Keratinocyte (primary cell): Measurements from ENCODE around the gene PCDHGC3. TPM values are rescaled to one million over a fixed set of nuclear protein-coding genes. Genes with fewer than 3 reads are reported as not detected.
"Not testable (repeated sequence)": the region's sequence is repeated elsewhere in the genome, so short reads cannot be mapped to it uniquely, and the experiment has no call there.

Source experiments
- DNase-seq: peaks from one replicate; pipeline ENCODE4 v3.0.0-alpha.2; 2011; ENCODE audit warnings: low read depth, missing footprints, low spot score
- FAIRE-seq: peaks from 2 replicates; lab custom pipeline; 2011; peaks lifted over from hg19 to GRCh38; lab: Jason Lieb, UNC
- H2AFZ ChIP-seq: 2 replicates; pipeline ENCODE4 v1.6.0; 2012; ENCODE audit warnings: low read length, control low read depth, inconsistent platforms; ENCODE audit not compliant: control insufficient read depth
- H3K27ac ChIP-seq: 2 replicates; pipeline ENCODE4 v1.5.1; 2011; ENCODE audit warnings: low read length; ENCODE audit not compliant: control insufficient read depth, insufficient read depth
- H3K27me3 ChIP-seq: 3 replicates; pipeline ENCODE4 v1.6.0; 2011; ENCODE audit warnings: low read length; ENCODE audit not compliant: control insufficient read depth, insufficient read depth; ENCODE audit errors: extremely low read depth
- H3K36me3 ChIP-seq, 2 experiments: 2 replicates in 1 of 2; 3 replicates in 1 of 2; pipeline ENCODE4 v1.5.1; 2011; ENCODE audit warnings: low read length in 2 of 2, mild to moderate bottlenecking in 1 of 2; ENCODE audit not compliant: control insufficient read depth in 2 of 2, insufficient read depth in 2 of 2; ENCODE audit errors: extremely low read depth in 1 of 2
- H3K4me1 ChIP-seq: 3 replicates; pipeline ENCODE4 v1.5.1; 2011; ENCODE audit warnings: low read length; ENCODE audit not compliant: control insufficient read depth, insufficient read depth; ENCODE audit errors: extremely low read depth
- H3K4me2 ChIP-seq: 3 replicates; pipeline ENCODE4 v1.6.0; 2011; ENCODE audit warnings: low read depth, low read length; ENCODE audit not compliant: control insufficient read depth, insufficient read depth; ENCODE audit errors: extremely low read depth
- H3K4me3 ChIP-seq, 3 experiments: fragments of 200-600 bp in 1 of 3; sonication (generic) in 1 of 3; 2 replicates in 2 of 3; 3 replicates in 1 of 3; pipeline ENCODE4 v1.5.1; 2011 to 2016; ENCODE audit warnings: low read length in 3 of 3, mild to moderate bottlenecking in 3 of 3, control low read depth in 2 of 3, inconsistent platforms in 1 of 3, low read depth in 1 of 3, mixed read lengths in 1 of 3, mixed run types in 1 of 3, moderate library complexity in 1 of 3; ENCODE audit not compliant: control insufficient read depth in 2 of 3, insufficient read depth in 2 of 3; ENCODE audit errors: extremely low read depth in 1 of 3
- H3K79me2 ChIP-seq: 2 replicates; pipeline ENCODE4 v1.6.0; 2012; ENCODE audit warnings: low read length; ENCODE audit not compliant: control insufficient read depth, insufficient read depth
- H3K9ac ChIP-seq: 3 replicates; pipeline ENCODE4 v1.6.0; 2011; ENCODE audit warnings: low read length; ENCODE audit not compliant: control insufficient read depth, insufficient read depth; ENCODE audit errors: extremely low read depth
- H3K9me1 ChIP-seq: 3 replicates; pipeline ENCODE4 v1.6.0; 2011; ENCODE audit warnings: low read length; ENCODE audit not compliant: control insufficient read depth, insufficient read depth; ENCODE audit errors: extremely low read depth
- H3K9me3 ChIP-seq: 2 replicates; pipeline ENCODE4 v1.5.1; 2012; ENCODE audit warnings: low read depth, low read length; ENCODE audit not compliant: control insufficient read depth
- H4K20me1 ChIP-seq: 3 replicates; pipeline ENCODE4 v1.6.0; 2011; ENCODE audit warnings: low read length; ENCODE audit not compliant: control insufficient read depth, insufficient read depth; ENCODE audit errors: extremely low read depth
- EZH2 ChIP-seq: IDR thresholded peaks from one replicate; pipeline ENCODE4 v1.6.1; 2012; ENCODE audit warnings: inconsistent platforms, mild to moderate bottlenecking, low read length, moderate library complexity
- dilution Hi-C: fragments of 300-500 bp; cut with MboI; formaldehyde crosslinking; loops from one replicate; pipeline ENCODE4 v1.7.0; 2020; ENCODE audit warnings: low sequenced_read_pairs; ENCODE audit not compliant: extremely low pct_ligation_motif_present
- polyA plus RNA-seq, 5 experiments: library from polyadenylated mRNA; depleted of rRNA in 3 of 5; stranded (reverse) in 3 of 5; stranded (forward) in 1 of 5; unstranded in 1 of 5; fragments of >200 nt; gene quantifications; 1 replicate in 1 of 5; 2 replicates in 3 of 5; 3 replicates in 1 of 5; pipeline versions ENCODE4 v1.2.1 to v1.2.3, GENCODE V29; 2011 to 2012; ENCODE audit warnings: missing spikeins in 2 of 5, low read depth in 1 of 5, low replicate concordance in 1 of 5
- TF ChIP-seq, protein P1 (sequence below), 3 experiments: IDR thresholded peaks in 1 of 3; conservative IDR thresholded peaks in 1 of 3; optimal IDR thresholded peaks in 1 of 3; 2 replicates in 2 of 3; 3 replicates in 1 of 3; pipeline versions ENCODE3 to v1.5.1; 2011; ENCODE audit warnings: low read length in 3 of 3, mild to moderate bottlenecking in 3 of 3, moderate library complexity in 2 of 3, control low read depth in 1 of 3, inconsistent platforms in 1 of 3; ENCODE audit not compliant: insufficient read depth in 2 of 3; ENCODE audit errors: extremely low read depth in 1 of 3

The PCDHGC3 gene
- polyA plus RNA-seq, 1 donor (not counting 4 experiments of a cell fraction or from before 2014, with no cell fraction given): 15.2 TPM

- H3K9me3 ChIP-seq: peaks cover 18% of the 10 kb centered on the region
Observed at GRCh38 chr5:141432726-141433125, 43.0 kb upstream of the PCDHGC3 start.

GRCh38 chr5:141434006-141434405, 41.8 kb upstream of the PCDHGC3 start:
- Histone ChIP-seq H2AFZ (no peak overlapping the region), H3K27ac (no peak overlapping the region), H3K9me3 (peaks cover 14% of the 10 kb centered on the region), H3K4me2 (no peak overlapping the region), H3K36me3 (no peaks in the 10 kb centered on the region), H3K4me1 (no peaks in the 10 kb centered on the region), H3K4me3 (no peak overlapping the region), H3K9me1 (no peaks in the 10 kb centered on the region), H3K9ac (no peak overlapping the region), H4K20me1 (no peaks in the 10 kb centered on the region), H3K79me2 (no peaks in the 10 kb centered on the region), H3K27me3 (peaks cover 11% of the 10 kb centered on the region)
- DNase-seq: no peak
- dilution Hi-C loops: no loop called here
- TF ChIP-seq, protein P1, sequence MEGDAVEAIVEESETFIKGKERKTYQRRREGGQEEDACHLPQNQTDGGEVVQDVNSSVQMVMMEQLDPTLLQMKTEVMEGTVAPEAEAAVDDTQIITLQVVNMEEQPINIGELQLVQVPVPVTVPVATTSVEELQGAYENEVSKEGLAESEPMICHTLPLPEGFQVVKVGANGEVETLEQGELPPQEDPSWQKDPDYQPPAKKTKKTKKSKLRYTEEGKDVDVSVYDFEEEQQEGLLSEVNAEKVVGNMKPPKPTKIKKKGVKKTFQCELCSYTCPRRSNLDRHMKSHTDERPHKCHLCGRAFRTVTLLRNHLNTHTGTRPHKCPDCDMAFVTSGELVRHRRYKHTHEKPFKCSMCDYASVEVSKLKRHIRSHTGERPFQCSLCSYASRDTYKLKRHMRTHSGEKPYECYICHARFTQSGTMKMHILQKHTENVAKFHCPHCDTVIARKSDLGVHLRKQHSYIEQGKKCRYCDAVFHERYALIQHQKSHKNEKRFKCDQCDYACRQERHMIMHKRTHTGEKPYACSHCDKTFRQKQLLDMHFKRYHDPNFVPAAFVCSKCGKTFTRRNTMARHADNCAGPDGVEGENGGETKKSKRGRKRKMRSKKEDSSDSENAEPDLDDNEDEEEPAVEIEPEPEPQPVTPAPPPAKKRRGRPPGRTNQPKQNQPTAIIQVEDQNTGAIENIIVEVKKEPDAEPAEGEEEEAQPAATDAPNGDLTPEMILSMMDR (optimal IDR thresholded peaks at IDR 0.05 in 1 of 3, IDR thresholded peaks at IDR 0.05 in 1 of 3, conservative IDR thresholded peaks at IDR 0.05 in 1 of 3; ENCODE audit: extremely low read depth in 1 of 3, insufficient read depth in 2 of 3, low read length in 3 of 3): no peak
- TF ChIP-seq EZH2: no peak
- no peak for FAIRE-seq

More at GRCh38 chr5:141432726-141433125, 43.0 kb upstream of the PCDHGC3 start:
- H3K9ac ChIP-seq, H3K4me2 ChIP-seq, FAIRE-seq, H3K27ac ChIP-seq, H4K20me1 ChIP-seq, dilution Hi-C loops, H3K36me3 ChIP-seq, DNase-seq, H2AFZ ChIP-seq, H3K79me2 ChIP-seq, H3K9me1 ChIP-seq, H3K4me1 ChIP-seq, H3K4me3 ChIP-seq: not testable (repeated sequence)
- peaks cover 11% of the 10 kb centered on the region for H3K27me3 ChIP-seq

- no peaks in the 10 kb centered on the region for H4K20me1 ChIP-seq
- peaks cover 11% of the 10 kb centered on the region for H3K9me3 ChIP-seq
- H3K27me3 ChIP-seq: peaks cover under 1% of the 10 kb centered on the region
- no peaks in the 10 kb centered on the region for H3K36me3 ChIP-seq
- H3K4me1 ChIP-seq: no peaks in the 10 kb centered on the region
- no peaks in the 10 kb centered on the region for H3K9me1 ChIP-seq
- no peak overlapping the region for H2AFZ ChIP-seq
- dilution Hi-C loops: no loop called here
- H3K9ac ChIP-seq: no peak overlapping the region
- no peak for TF ChIP-seq EZH2
- TF ChIP-seq, protein P1 (optimal IDR thresholded peaks at IDR 0.05 in 1 of 3, IDR thresholded peaks at IDR 0.05 in 1 of 3, conservative IDR thresholded peaks at IDR 0.05 in 1 of 3; ENCODE audit: extremely low read depth in 1 of 3, insufficient read depth in 2 of 3, low read length in 3 of 3): no peak
- no peak overlapping the region for H3K4me2 ChIP-seq
- H3K27ac ChIP-seq: no peak overlapping the region
- no peak for DNase-seq
- H3K4me3 ChIP-seq: no peak overlapping the region
- no peak for FAIRE-seq
- H3K79me2 ChIP-seq: no peaks in the 10 kb centered on the region
Observed at GRCh38 chr5:141437221-141437620, 38.5 kb upstream of the PCDHGC3 start.
